ENCODE measurements around the gene ARSG. TPM values are rescaled to one million over a fixed set of nuclear protein-coding genes. Genes with fewer than 3 reads are reported as not detected.
"Not testable (repeated sequence)": the region's sequence is repeated elsewhere in the genome, so short reads cannot be mapped to it uniquely, and the experiment has no call there.

The ARSG gene
- total RNA-seq, 2 experiments from 2014 or later = 9.1 to 10.7 TPM

DNA sequence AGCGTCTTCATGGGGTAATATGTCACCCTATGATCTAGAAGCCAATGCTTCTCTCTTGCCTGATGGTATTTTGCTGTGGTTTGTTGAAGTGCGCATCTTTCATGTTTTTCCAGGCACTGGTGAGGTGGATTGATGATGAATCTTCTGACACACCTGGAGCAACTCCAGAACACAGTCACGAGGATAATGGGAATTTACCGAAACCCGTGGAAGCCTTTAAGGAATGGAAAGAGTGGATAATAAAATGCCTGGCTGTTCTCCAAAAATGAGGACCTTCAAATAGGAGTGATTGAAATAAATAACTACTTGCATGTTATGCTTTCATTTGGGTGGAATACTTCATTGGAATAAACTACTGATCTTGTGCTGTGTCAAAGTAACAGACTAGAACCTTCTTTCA, 34.6 kb upstream of the ARSG start:
- H3K4me3 Mint-ChIP-seq; DNase-seq; ATAC-seq; H3K27me3 Mint-ChIP-seq (ENCODE audit: low read depth); H3K9me3 Mint-ChIP-seq (ENCODE audit: insufficient read depth): not testable (repeated sequence)
- CTCF ChIA-PET = interaction anchor here (1.0 to 1.3 kb wide), 2 partner anchors 9 to 56 kb away, joined by 3 read pairs; partner anchors contain the start of gene AMZ2
- H3K4me1 Mint-ChIP-seq (ENCODE audit: low read depth) = peaks cover 88% of the 10 kb centered on the region
- peak overlapping the region; percentile 79 for H3K27ac Mint-ChIP-seq
- peaks cover 62% of the 10 kb centered on the region for H3K36me3 Mint-ChIP-seq (ENCODE audit: low read depth)
- POLR2A ChIA-PET = interaction anchor here (3.0 kb wide), 1 partner anchor 9 kb away, joined by 28 read pairs; the partner anchor contains the start of gene AMZ2

DNA sequence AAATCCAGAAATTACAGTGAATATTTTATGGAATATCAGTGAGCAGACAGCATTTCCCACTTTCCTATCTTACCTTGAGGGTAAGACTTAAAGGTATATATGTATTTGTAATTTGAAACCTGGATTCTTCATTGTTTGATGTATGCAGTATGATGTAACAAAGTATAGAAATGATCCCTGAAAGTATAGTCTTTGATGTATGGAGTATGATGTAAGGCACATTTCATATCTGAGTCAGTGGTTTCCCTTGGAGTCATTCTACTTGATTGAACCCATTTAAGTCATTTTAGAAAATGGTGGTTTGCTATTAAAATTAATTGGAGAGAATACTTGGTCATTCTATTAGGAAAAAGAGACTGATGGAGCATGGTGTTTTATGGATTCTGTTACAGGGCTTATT, 33.4 kb upstream of the ARSG start:
- H3K27me3 Mint-ChIP-seq (ENCODE audit: low read depth) = no peaks in the 10 kb centered on the region
- ATAC-seq (no peak), DNase-seq (no peak)
- no peak overlapping the region for H3K4me3 Mint-ChIP-seq
- H3K9me3 Mint-ChIP-seq (ENCODE audit: insufficient read depth) = no peaks in the 10 kb centered on the region
- ChIA-PET POLR2A (interaction anchor here (1.9 to 3.0 kb wide), 4 partner anchors 10 to 202 kb away, joined by 4 to 28 read pairs (median 6); partner anchors contain the start of genes AMZ2, ARSG and SLC16A6), CTCF (interaction anchor here (0.8 to 8.2 kb wide), 7 partner anchors 10 to 202 kb away, joined by 3 to 172 read pairs (median 3); partner anchors contain the start of genes AMZ2 and WIPI1)
- peak overlapping the region; percentile 79 for H3K27ac Mint-ChIP-seq
- peaks cover 55% of the 10 kb centered on the region for H3K36me3 Mint-ChIP-seq (ENCODE audit: low read depth)
- peaks cover 88% of the 10 kb centered on the region for H3K4me1 Mint-ChIP-seq (ENCODE audit: low read depth)

DNA sequence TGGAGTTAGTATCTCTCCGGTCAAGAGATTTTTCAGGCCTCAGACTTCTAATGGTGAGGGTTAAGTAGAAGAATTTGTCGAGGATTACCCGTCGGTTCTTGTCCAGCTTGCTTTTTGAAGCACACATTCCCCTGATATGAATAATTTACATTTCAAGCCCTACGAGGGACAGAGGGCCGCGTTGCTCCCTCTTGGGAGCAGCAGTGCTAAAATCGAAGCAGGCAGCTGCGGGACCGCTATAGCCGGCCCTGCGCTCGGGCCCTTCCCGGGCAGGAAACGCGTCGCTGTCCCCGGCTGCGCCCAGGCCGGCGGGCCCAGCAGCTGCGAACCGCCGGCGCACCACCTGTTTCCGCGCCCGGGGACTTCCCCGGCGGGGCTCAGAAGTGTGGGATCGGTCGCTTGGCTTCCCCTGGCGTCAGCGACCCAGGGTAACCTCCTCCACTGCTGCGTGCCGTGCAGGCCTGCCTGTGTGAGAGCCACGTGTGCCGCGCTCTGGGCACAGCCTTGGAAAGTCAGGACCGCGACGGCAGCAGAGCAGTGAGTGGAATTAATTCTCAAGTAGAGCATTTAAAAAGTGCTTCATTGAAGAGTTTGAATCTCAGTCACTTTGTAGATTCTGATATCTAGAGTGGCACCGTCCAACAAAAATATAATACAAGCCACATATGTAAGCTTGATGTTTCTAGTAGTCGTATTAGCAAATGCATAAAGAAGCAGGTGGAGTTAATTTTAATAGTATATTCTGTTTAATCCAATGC, 32.2 kb upstream of the ARSG start:
- peak; percentile 89 for DNase-seq
- peak overlapping the region; percentile 89 for H3K27ac Mint-ChIP-seq
- ATAC-seq = peak; percentile 97
- H3K4me3 Mint-ChIP-seq = peak overlapping the region; percentile 49
- not testable (repeated sequence) for H3K9me3 Mint-ChIP-seq (ENCODE audit: insufficient read depth); H3K27me3 Mint-ChIP-seq (ENCODE audit: low read depth)
- H3K4me1 Mint-ChIP-seq (ENCODE audit: low read depth) = peaks cover 85% of the 10 kb centered on the region
- ChIA-PET POLR2A (interaction anchor here (1.2 to 3.0 kb wide), 6 partner anchors 11 to 201 kb away, joined by 3 to 28 read pairs (median 5); partner anchors contain the start of genes AMZ2, ARSG and SLC16A6), CTCF (interaction anchor here (0.9 to 8.2 kb wide), 7 partner anchors 10 to 198 kb away, joined by 3 to 172 read pairs (median 4); partner anchors contain the start of gene WIPI1)
- peaks cover 47% of the 10 kb centered on the region for H3K36me3 Mint-ChIP-seq (ENCODE audit: low read depth)

DNA sequence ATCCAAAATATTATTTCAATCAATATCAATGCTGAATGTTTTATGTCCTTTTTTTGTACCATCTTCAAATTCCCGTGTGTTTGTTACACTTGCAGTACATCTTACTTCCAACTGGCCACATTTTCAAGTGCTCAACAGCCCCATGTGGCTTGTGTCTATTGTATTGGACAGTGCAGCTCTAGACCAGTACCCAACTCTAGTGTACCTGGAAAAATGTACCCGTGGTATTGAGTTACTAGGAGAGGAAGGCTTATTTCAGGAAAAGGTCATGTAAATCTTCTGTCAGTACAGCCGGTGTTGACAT, 31.7 kb upstream of the ARSG start:
- Mint-ChIP-seq H3K27ac (peak overlapping the region; percentile 89), H3K4me3 (peak overlapping the region; percentile 40), H3K36me3 (ENCODE audit: low read depth) (peaks cover 42% of the 10 kb centered on the region), H3K4me1 (ENCODE audit: low read depth) (peaks cover 81% of the 10 kb centered on the region)
- DNase-seq; H3K9me3 Mint-ChIP-seq (ENCODE audit: insufficient read depth); H3K27me3 Mint-ChIP-seq (ENCODE audit: low read depth); ATAC-seq: not testable (repeated sequence)
- ChIA-PET CTCF (interaction anchor here (0.9 to 8.2 kb wide), 6 partner anchors 60 to 204 kb away, joined by 3 to 172 read pairs (median 4); partner anchors contain the start of gene WIPI1), POLR2A (interaction anchor here (1.2 to 3.0 kb wide), 5 partner anchors 11 to 201 kb away, joined by 3 to 28 read pairs (median 4); partner anchors contain the start of gene AMZ2)

DNA sequence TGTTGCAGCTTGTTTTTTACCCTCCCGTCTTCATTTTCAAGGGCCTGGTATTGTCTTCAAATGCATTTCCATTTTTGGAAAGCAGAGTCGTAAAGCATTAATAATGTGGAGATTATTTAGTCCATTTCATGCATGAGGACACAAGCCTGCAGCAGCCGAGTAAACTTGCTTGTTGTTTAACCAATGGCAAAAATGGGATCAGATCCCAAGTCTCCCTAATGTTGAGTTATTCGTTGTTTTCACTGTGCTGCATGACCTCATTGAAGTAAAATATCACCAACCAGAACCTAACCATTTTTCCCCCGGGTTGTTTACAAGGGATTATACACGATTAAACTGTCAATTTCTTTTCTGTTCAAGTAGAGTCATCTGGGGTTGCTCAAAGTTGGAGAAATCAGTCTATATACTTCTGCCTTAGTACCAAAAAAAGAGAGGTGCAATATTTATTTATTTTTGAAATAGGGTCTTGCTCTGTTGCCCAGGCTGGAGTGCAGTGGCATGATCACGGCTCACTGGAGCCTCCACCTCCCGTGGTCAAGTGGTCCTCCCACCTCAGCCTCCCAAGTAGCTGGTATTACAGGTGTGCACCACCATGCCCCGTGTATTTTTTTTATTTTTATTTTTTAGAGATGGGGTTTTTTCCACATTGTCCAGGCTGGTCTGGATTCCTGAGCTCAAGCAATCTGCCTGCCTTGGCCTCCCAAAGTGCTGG, 31.1 kb upstream of the ARSG start:
- ChIA-PET POLR2A (interaction anchor here (1.2 to 3.0 kb wide), 3 partner anchors 12 to 200 kb away, joined by 4 to 28 read pairs (median 4); partner anchors contain the start of gene AMZ2), CTCF (interaction anchor here (0.9 to 8.2 kb wide), 7 partner anchors 11 to 204 kb away, joined by 3 to 172 read pairs (median 3); partner anchors contain the start of genes AMZ2 and WIPI1)
- Mint-ChIP-seq H3K27ac (peak overlapping the region; percentile 89), H3K9me3 (ENCODE audit: insufficient read depth) (no peaks in the 10 kb centered on the region), H3K4me1 (ENCODE audit: low read depth) (peaks cover 75% of the 10 kb centered on the region), H3K4me3 (peak overlapping the region; percentile 8), H3K36me3 (ENCODE audit: low read depth) (peaks cover 36% of the 10 kb centered on the region), H3K27me3 (ENCODE audit: low read depth) (no peaks in the 10 kb centered on the region)
- ATAC-seq (no peak), DNase-seq (no peak)

DNA sequence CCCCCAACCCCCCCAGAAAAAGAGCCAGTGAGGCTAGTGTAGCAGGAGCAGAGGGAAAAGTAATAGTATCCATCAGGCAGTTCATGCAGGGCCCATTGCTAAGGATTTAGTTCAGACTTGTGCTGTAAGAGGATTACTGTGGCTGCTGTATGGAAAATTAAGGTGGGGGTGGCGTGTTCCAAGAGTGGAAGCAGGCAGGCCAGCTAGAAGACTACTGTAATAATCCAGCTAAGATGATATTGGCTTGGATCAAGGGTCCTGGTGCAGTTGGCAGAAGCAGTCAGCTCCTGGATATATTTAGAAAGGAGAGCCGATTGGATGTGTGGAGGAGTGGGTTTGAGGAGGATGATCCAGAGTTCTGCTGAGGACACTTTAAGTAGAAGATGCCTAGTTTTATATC, 28.8 kb upstream of the ARSG start:
- Mint-ChIP-seq H3K36me3 (ENCODE audit: low read depth) (peaks cover 23% of the 10 kb centered on the region), H3K4me1 (ENCODE audit: low read depth) (peaks cover 61% of the 10 kb centered on the region), H3K27ac (peak overlapping the region; percentile 53)
- H3K9me3 Mint-ChIP-seq (ENCODE audit: insufficient read depth); DNase-seq; H3K4me3 Mint-ChIP-seq; H3K27me3 Mint-ChIP-seq (ENCODE audit: low read depth); ATAC-seq: not testable (repeated sequence)
- POLR2A ChIA-PET = interaction anchor here (0.7 to 1.6 kb wide), 4 partner anchors 14 to 198 kb away, joined by 3 to 4 read pairs (median 4); partner anchors contain the start of gene WIPI1
- CTCF ChIA-PET = interaction anchor here (0.8 to 8.2 kb wide), 21 partner anchors 13 to 204 kb away, joined by 3 to 172 read pairs (median 5); partner anchors contain the start of genes AMZ2 and WIPI1

DNA sequence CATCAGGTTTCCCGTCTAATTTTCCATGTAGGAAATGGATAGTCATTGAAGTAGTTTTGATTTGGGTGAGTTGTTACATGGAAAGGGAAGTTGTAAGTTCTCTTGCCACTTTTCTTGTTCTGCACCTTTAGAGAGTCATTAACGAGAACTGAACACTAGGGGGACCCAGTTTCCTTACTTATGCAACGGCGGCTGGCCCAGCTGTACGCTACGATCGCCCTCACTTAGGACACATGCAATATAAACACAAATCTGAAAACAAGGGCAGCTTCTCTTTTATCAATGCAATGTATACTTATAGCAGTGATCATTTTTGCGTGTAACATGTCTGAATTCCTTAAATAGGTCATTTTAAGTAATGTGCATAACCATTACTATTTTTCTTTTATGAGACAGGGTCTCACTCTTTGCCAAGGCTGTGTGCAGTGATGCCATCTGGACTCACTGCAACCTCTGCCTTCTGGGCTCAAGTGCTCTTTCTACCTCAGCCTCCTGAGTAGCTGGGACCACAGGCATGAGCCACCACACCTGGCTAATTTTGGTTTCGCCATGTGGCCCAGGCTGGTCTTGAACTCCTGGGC, 28.1 kb upstream of the ARSG start:
- ATAC-seq (peak; percentile 34), DNase-seq (peak; percentile 72)
- not testable (repeated sequence) for H3K27me3 Mint-ChIP-seq (ENCODE audit: low read depth); H3K4me3 Mint-ChIP-seq; H3K9me3 Mint-ChIP-seq (ENCODE audit: insufficient read depth)
- Mint-ChIP-seq H3K27ac (peak overlapping the region; percentile 25), H3K36me3 (ENCODE audit: low read depth) (peaks cover 22% of the 10 kb centered on the region), H3K4me1 (ENCODE audit: low read depth) (peaks cover 57% of the 10 kb centered on the region)
- ChIA-PET CTCF (interaction anchor here (0.8 to 8.2 kb wide), 24 partner anchors 10 to 204 kb away, joined by 3 to 172 read pairs (median 5); partner anchors contain the start of genes AMZ2 and WIPI1), POLR2A (interaction anchor here (0.7 to 1.6 kb wide), 4 partner anchors 15 to 197 kb away, joined by 3 to 4 read pairs (median 4); partner anchors contain the start of gene WIPI1)

DNA sequence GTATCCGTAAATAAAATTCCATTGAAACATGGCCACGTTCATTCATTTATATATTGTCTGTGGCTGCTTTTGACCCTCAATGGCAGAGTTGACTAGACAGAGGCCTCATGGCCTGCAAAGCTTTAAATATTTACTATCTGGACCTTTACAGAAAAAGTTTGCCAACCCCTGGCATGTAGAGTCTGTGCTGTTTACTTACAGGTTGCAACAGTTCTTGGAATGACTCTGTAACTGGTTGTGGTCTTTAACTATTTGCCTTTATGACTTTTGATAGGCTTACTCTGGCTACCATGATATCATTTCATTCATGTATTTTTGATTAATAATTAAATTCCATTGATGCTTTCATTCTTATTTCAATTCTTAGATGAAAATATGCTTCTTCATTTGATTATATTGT, 25.5 kb upstream of the ARSG start:
- POLR2A ChIA-PET = interaction anchor here (0.7 kb wide), 1 partner anchor 170 kb away, joined by 3 read pairs; no protein-coding TSS in a partner anchor
- not testable (repeated sequence) for H3K27me3 Mint-ChIP-seq (ENCODE audit: low read depth); H3K4me3 Mint-ChIP-seq; DNase-seq; ATAC-seq; H3K9me3 Mint-ChIP-seq (ENCODE audit: insufficient read depth); H3K27ac Mint-ChIP-seq
- Mint-ChIP-seq H3K36me3 (ENCODE audit: low read depth) (peaks cover 29% of the 10 kb centered on the region), H3K4me1 (ENCODE audit: low read depth) (peaks cover 36% of the 10 kb centered on the region)
- CTCF ChIA-PET = interaction anchor here (0.8 to 8.2 kb wide), 8 partner anchors 26 to 194 kb away, joined by 3 to 172 read pairs (median 8); partner anchors contain the start of genes ARSG and WIPI1

DNA sequence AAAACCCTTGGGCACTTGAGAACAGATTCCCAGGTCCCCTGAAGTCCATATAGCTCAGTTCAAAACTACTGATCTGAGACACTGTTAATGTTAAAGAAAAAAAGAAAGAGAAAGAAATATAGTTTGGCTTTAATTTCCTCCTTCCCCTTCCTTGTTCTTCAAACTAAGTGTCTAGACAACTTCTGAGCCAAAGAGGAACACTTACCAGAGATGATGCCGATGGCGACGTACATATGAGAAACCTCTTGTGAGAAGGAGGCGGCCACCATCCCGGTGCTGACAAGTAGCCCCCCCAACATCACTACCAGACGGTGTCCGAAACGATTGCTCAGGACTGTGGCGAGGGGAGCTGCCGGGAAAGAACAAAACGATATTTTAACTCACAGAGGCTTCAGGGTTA, 17.6 kb upstream of the ARSG start:
- no peak overlapping the region for H3K4me3 Mint-ChIP-seq
- no peaks in the 10 kb centered on the region for H3K9me3 Mint-ChIP-seq (ENCODE audit: insufficient read depth)
- DNase-seq (no peak), ATAC-seq (no peak)
- H3K27me3 Mint-ChIP-seq (ENCODE audit: low read depth) = no peaks in the 10 kb centered on the region
- peaks cover 50% of the 10 kb centered on the region for H3K36me3 Mint-ChIP-seq (ENCODE audit: low read depth)
- H3K27ac Mint-ChIP-seq = peak overlapping the region; percentile 32
- no peaks in the 10 kb centered on the region for H3K4me1 Mint-ChIP-seq (ENCODE audit: low read depth)
- POLR2A ChIA-PET = no interaction called here
- CTCF ChIA-PET = interaction anchor here (0.9 to 1.1 kb wide), 2 partner anchors 9 to 10 kb away, joined by 3 read pairs; no protein-coding TSS in a partner anchor

DNA sequence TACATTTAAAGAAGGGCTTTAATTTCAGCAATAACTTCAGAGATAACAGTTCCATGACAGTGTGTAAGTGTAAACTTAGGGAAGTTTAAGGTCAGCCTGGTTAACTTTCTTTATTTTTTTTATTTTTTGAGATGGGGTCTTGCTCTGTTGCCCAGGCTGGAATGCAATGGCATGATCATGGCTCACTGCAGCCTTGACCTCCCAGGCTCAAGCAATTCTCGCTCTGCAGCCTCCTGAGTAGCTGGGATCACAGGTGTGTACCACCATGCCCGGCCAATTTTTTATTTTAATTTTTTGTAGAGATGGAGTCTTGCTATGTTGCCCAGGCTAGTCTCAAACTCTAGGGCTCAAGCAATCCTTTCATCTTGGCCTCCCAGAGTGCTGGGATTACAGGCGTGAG, 15.0 kb upstream of the ARSG start:
- POLR2A ChIA-PET; H3K27ac Mint-ChIP-seq; H3K4me1 Mint-ChIP-seq (ENCODE audit: low read depth); H3K4me3 Mint-ChIP-seq; H3K9me3 Mint-ChIP-seq (ENCODE audit: insufficient read depth); H3K27me3 Mint-ChIP-seq (ENCODE audit: low read depth); ATAC-seq; DNase-seq: not testable (repeated sequence)
- H3K36me3 Mint-ChIP-seq (ENCODE audit: low read depth) = peaks cover 56% of the 10 kb centered on the region
- CTCF ChIA-PET = interaction anchor here (1.2 kb wide), 1 partner anchor 13 kb away, joined by 4 read pairs; no protein-coding TSS in a partner anchor

DNA sequence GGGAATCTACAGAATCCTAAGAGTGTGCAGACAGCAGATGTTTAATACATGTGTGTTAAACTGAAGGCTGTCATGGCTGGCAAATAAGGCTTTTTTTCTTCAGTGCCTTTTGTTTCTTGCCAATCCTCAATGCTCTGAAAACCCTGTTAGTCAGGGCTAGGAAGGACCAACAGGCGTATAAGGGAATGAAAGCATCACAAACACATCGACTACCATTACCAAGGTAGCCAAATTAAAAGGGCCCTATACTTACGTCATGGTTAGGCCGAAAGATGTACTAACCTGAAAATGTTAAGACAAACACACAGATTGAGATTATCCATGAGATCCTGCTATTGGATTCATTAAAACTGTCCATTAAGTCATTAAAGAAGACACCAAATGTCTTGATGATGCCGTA, 13.5 kb upstream of the ARSG start:
- ATAC-seq (no peak), DNase-seq (no peak)
- ChIA-PET POLR2A (no interaction called here), CTCF (no interaction called here)
- no peak overlapping the region for H3K4me3 Mint-ChIP-seq
- no peak overlapping the region for H3K27ac Mint-ChIP-seq
- H3K9me3 Mint-ChIP-seq (ENCODE audit: insufficient read depth) = no peaks in the 10 kb centered on the region
- H3K36me3 Mint-ChIP-seq (ENCODE audit: low read depth) = peaks cover 57% of the 10 kb centered on the region
- peaks cover 4% of the 10 kb centered on the region for H3K4me1 Mint-ChIP-seq (ENCODE audit: low read depth)
- H3K27me3 Mint-ChIP-seq (ENCODE audit: low read depth) = no peaks in the 10 kb centered on the region

All from activated CD8-positive, alpha-beta T cell treated with anti-CD3 and anti-CD28 coated beads, Interleukin-2, amount 10 ng/mL, durations not matched to agents 7 days and 5 days (primary cell).